HUES64 (cell line): ENCODE measurements around the gene MTX3.
A peak's percentile ranks its signal among the peaks of the same experiment; 100 is the strongest.

Experiments
- H3K27ac ChIP-seq: 2 replicates; pipeline ENCODE4 v1.7.0; 2013; ENCODE audit warnings: low read depth, low read length, inconsistent platforms
- H3K27me3 ChIP-seq: 2 replicates; pipeline ENCODE4 v1.6.1; 2013; ENCODE audit warnings: mild to moderate bottlenecking, low read length; ENCODE audit not compliant: insufficient read depth
- H3K36me3 ChIP-seq: 2 replicates; pipeline ENCODE4 v1.6.1; 2013; ENCODE audit warnings: mild to moderate bottlenecking, low read length; ENCODE audit not compliant: insufficient read depth
- H3K4me1 ChIP-seq: 2 replicates; pipeline ENCODE4 v1.6.1; 2013; ENCODE audit warnings: mild to moderate bottlenecking, low read length, moderate library complexity; ENCODE audit not compliant: insufficient read depth
- H3K4me3 ChIP-seq: 2 replicates; pipeline ENCODE4 v1.5.1; 2013; ENCODE audit warnings: mild to moderate bottlenecking, low read length, moderate library complexity
- H3K9ac ChIP-seq: 2 replicates; pipeline ENCODE4 v1.6.1; 2013; ENCODE audit warnings: mild to moderate bottlenecking, low read depth, low read length
- H3K9me3 ChIP-seq: 2 replicates; pipeline ENCODE4 v1.6.1; 2013; ENCODE audit warnings: low read depth, low read length; ENCODE audit not compliant: insufficient read depth
- WGBS: fragments of 150-250, 120-280 bp; methylation state at CpG from one replicate; pipeline ENCODE4 v1.1.7; 2013; ENCODE audit warnings: missing lambda C conversion rate; 5-methylcytosine and 5-hydroxymethylcytosine counted together

Gene MTX3

DNA sequence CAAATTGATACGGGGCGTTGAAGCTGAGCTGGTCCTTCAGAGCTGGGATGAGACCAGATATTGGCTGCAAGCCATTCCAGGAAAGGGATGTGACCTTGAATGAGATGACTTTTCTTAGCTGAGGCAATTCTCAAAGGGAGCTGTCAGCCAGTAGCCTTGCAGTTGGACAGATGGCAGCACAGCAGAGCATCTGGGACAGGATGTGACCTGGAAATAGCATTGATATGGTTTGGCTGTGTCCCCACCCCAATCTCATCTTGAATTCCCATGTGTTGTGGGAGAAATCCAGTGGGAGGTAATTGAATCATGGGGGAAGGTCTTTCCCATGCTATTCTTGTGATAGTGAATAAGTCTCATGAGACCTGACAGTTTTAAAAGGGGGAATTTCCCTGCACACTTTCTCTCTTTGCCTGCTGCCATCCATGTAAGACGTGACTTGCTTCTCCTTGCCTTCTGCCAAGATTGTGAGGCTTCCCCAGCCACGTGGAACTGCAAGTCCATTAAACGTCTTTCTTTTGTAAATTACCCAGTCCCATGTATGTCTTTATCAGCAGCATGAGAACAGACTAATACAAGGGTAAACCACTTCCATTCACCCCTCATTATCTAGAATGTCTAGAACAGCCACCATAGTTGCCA lies 19.8 kb upstream of the MTX3 start:
- Histone ChIP-seq H3K27ac (no peak overlapping the region), H3K9ac (no peak overlapping the region), H3K27me3 (no peaks in the 10 kb centered on the region), H3K9me3 (no peaks in the 10 kb centered on the region), H3K4me1 (no peaks in the 10 kb centered on the region), H3K4me3 (no peak overlapping the region), H3K36me3 (no peaks in the 10 kb centered on the region)
- 82% methylated on average over 5 of the region's 5 CpGs for WGBS

DNA sequence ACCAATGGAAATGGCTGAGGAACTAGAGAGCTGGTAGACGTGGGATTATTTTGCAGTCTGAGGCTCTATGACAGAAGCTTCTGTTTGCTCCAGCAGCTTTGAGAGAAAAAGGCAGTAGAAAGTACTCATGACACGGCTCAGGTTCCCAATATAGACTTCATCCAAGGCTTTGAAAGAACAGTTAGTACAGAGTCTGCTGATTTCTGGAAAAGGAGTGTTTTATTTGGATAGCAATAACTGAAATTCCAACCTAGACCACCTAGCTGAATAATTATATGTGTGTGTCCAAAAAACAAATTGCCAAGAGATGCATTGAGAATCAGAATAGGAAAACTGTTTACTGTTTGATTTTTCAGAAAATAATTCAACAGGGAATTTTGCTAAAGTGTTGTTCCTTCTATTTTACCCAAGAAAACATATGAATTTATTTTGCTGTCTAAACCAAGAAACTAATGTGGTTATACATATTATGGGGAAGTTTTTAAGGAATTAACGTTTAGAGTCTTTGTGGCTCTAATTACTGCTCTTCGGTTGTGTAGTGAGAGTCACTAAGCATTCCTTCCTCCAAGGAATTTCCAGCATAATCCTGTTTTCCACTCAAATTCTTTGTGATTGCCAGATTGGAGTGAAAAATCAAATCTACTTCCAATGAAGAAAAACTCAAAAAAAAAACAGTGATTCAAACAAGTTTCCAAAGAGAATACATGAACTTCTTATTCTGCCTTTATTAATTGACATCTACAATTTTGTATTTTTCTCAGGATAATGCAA lies 18.1 kb upstream of the MTX3 start:
- Histone ChIP-seq H3K9ac (no peak overlapping the region), H3K9me3 (no peaks in the 10 kb centered on the region), H3K36me3 (no peaks in the 10 kb centered on the region), H3K4me3 (no peak overlapping the region), H3K27ac (no peak overlapping the region), H3K27me3 (no peaks in the 10 kb centered on the region), H3K4me1 (peaks cover 3% of the 10 kb centered on the region; the same call in 1 of the 2 replicates)
- WGBS: 83% methylated on average over 4 of the region's 4 CpGs

DNA sequence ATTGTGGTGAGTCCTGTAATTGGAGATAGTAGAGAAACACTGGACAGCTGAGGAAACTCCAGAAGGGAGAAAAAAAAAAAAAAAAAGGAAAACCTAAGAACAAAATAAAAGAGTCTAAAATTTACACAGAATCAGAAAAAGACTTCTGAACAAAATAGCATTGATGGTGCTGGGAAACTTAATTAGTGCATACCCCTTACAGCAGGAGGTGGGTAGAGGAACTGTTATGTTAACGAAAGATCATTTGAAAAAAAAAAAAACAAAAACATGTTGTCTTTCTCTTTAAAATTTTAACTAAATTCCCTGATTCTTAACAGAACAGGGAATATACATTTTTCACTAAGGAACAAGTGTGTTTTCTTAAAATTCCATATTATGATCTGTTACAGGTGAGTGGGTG lies 11.6 kb upstream of the MTX3 start:
- Histone ChIP-seq H3K4me3 (peak overlapping the region; percentile 11; the same call in 1 of the 2 replicates), H3K27me3 (no peaks in the 10 kb centered on the region), H3K9me3 (no peaks in the 10 kb centered on the region), H3K27ac (peak overlapping the region; percentile 28; the same call in 1 of the 2 replicates), H3K9ac (no peak overlapping the region), H3K4me1 (peaks cover 36% of the 10 kb centered on the region), H3K36me3 (no peaks in the 10 kb centered on the region)
- WGBS: no CpG with 5 or more reads among the region's 1 CpG

DNA sequence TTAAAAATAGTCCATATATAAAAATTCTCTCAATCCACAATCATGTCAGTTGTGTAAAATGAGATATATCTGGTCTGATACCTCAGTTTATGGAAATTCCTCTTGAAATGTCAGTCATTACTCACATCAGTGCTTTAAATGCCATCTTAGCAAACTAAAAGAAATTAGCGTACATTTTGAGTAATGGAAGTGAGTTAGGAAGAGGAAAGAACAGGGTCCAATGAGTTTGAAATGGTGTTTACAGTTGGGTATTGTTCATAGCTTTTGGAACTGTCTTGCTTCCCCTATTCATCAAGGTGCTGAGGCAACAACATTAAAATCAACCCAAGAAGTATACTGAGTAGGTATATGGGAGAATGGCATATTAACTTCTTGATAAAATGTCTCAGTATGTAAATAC lies 8.7 kb upstream of the MTX3 start:
- peaks cover 36% of the 10 kb centered on the region for H3K4me1 ChIP-seq
- no peaks in the 10 kb centered on the region for H3K27me3 ChIP-seq
- H3K9ac ChIP-seq: no peak overlapping the region
- H3K36me3 ChIP-seq: no peaks in the 10 kb centered on the region
- WGBS: 93% methylated on average over 1 of the region's 1 CpG
- H3K9me3 ChIP-seq: no peaks in the 10 kb centered on the region
- no peak overlapping the region for H3K27ac ChIP-seq
- no peak overlapping the region for H3K4me3 ChIP-seq

DNA sequence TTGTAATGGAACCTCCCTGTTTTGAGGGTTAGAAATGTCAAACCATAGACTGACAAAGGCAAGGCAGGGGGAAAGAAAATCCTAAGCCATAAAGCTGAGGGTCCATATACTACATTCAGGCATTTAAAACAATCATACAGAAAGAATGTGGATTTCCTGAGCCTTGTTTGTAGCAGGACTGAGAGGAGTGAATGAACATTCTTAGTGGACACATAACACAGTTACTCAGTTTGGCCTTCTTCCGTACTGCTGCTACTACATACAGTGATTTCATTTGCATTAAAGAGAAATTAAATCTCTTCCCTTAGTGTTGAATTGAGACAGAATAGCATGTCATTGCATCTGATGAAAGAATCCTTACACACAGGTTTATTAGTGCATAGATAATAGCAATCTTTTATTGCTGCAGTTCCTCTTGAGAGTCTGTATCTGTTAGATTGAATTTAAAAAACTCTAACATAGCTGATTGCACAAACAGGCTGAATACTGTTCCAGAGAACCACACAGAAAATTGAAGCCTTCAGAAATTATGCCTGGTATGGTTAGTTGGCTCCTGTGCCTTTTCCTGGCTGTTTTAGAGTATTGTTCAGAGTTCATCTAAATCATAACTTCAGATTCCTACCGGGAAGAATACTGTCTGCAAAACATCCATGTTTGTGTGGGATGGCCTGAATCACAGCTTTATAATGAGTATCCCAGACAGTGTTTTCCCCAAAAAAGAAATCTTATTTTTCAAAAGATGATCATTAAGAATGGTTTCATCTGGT lies 2.0 kb upstream of the MTX3 start:
- Histone ChIP-seq H3K9me3 (no peaks in the 10 kb centered on the region), H3K4me3 (no peak overlapping the region), H3K36me3 (peaks cover 15% of the 10 kb centered on the region), H3K9ac (no peak overlapping the region), H3K27me3 (no peaks in the 10 kb centered on the region), H3K4me1 (peaks cover 6% of the 10 kb centered on the region; the same call in 1 of the 2 replicates), H3K27ac (no peak overlapping the region)
- WGBS: 100% methylated on average over 2 of the region's 2 CpGs

DNA sequence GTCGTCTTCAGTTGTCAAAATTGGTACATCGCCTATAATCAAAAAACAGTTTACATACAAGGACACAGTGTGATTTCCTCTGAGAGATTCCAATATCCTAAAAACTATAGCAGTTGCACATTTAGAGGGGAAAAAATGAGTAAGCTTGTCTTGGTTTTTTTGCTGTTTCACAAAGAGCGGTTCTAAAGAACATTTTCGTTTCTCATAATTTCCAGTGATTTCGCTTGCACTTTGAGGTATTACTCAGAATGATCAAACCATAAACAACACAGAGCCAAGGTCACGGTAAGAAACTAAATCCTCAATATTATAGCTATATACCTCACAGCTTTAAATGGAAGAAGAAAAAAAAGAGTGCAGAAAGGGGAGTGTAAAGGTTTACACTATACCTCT lies 861 bp downstream of the MTX3 start:
- peak overlapping the region; percentile 95 for H3K27ac ChIP-seq
- 69% methylated on average over 6 of the region's 6 CpGs for WGBS
- H3K4me3 ChIP-seq: peak overlapping the region; percentile 79

DNA sequence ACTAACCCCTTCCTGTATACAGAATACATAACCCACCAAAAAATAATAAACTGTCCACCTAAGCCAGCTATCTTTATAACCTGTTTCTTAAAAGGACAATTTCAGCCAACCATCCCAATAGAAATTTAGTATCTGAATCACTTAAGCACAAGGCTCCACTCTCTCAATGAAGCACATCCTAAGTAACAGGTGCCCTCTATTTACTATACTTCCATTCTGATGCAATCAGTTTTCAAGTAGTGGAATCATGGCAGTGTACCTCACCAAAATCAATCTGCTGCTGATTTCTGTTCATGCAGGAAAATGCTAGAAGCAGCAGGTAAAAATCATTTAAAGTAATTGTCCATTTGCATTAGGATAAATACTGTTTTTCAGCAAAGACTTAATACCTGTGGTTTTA lies 4.8 kb downstream of the MTX3 start:
- H3K4me3 ChIP-seq: no peak overlapping the region
- no peak overlapping the region for H3K27ac ChIP-seq
- H3K9me3 ChIP-seq: no peaks in the 10 kb centered on the region
- no peak overlapping the region for H3K9ac ChIP-seq
- peaks cover 8% of the 10 kb centered on the region for H3K4me1 ChIP-seq
- no peaks in the 10 kb centered on the region for H3K27me3 ChIP-seq
- H3K36me3 ChIP-seq: peaks cover 81% of the 10 kb centered on the region

More for the DNA sequence above, 861 bp downstream of the MTX3 start:
- H3K36me3 ChIP-seq: peaks cover 43% of the 10 kb centered on the region
- no peaks in the 10 kb centered on the region for H3K9me3 ChIP-seq
- H3K9ac ChIP-seq: peak overlapping the region; percentile 89
- H3K27me3 ChIP-seq: no peaks in the 10 kb centered on the region
- H3K4me1 ChIP-seq: peaks cover 6% of the 10 kb centered on the region; the same call in 1 of the 2 replicates

DNA sequence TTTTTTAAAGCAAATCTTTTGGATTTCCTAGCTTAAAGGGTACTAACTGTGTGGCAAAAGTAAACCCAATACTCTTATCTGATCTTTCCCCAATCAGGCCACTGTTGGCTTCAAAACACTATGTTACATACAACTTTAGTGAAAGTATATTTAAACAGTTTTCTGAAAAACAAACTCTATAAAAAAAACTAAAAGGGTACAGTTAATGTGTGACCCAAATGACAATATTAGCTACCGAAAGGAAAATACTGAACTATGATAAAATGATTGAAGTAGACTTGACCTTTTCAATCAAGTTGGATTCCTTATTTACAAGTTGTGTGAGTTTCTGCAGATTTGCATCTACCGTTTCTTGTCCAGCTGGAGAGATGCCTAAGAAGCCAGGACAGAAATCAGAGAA lies 5.8 kb downstream of the MTX3 start:
- Histone ChIP-seq H3K4me1 (peaks cover 8% of the 10 kb centered on the region), H3K27ac (no peak overlapping the region), H3K9me3 (no peaks in the 10 kb centered on the region), H3K27me3 (no peaks in the 10 kb centered on the region), H3K4me3 (no peak overlapping the region), H3K36me3 (peaks cover 90% of the 10 kb centered on the region), H3K9ac (no peak overlapping the region)
- WGBS: 99% methylated on average over 2 of the region's 2 CpGs

DNA sequence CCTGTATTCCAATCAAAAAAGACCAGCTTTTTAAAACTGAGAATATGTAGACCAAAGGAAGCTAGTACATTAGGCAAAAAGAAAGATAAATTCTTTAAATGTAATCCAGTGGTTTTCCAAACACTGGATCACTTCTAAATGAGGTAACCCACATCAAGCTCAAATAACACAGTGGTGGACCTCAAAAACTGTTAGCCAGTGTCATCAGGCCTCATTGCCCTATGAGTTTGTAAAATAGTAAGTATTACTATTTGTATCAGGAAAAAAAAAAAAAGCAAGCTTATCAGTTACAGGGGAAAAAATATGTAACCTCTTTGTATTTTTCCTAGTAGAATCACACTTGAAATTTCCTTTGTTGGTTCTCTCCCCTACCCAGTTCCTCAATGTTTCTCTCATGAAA lies 6.7 kb downstream of the MTX3 start:
- H3K27me3 ChIP-seq: no peaks in the 10 kb centered on the region
- no peak overlapping the region for H3K4me3 ChIP-seq
- peaks cover 8% of the 10 kb centered on the region; the same call in 1 of the 2 replicates for H3K4me1 ChIP-seq
- peaks cover 97% of the 10 kb centered on the region for H3K36me3 ChIP-seq
- no peak overlapping the region for H3K9ac ChIP-seq
- no peaks in the 10 kb centered on the region for H3K9me3 ChIP-seq
- H3K27ac ChIP-seq: no peak overlapping the region

DNA sequence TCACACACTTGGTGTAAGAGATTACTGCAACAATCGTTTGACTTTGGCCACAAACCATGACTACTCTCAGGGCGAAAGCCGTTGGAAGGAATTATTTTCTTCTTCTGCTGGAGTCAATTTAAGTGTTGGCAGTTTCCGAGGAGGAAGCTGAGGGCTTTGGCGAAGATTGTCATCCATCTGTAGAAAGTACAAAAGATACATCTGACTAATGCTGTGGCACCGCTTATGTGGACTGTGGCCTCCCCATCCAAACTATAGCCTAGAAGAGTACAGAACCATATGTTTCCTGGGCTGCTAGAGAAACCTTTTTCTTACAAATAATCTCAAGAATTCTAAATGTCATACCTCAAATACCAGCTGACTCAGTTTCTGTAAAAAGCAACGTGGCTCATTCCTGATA lies 7.4 kb downstream of the MTX3 start:
- H3K27ac ChIP-seq: no peak overlapping the region
- H3K9me3 ChIP-seq: no peaks in the 10 kb centered on the region
- WGBS: 94% methylated on average over 7 of the region's 7 CpGs
- peaks cover 8% of the 10 kb centered on the region; the same call in 1 of the 2 replicates for H3K4me1 ChIP-seq
- no peaks in the 10 kb centered on the region for H3K27me3 ChIP-seq
- no peak overlapping the region for H3K4me3 ChIP-seq
- no peak overlapping the region for H3K9ac ChIP-seq
- peaks cover 97% of the 10 kb centered on the region for H3K36me3 ChIP-seq

DNA sequence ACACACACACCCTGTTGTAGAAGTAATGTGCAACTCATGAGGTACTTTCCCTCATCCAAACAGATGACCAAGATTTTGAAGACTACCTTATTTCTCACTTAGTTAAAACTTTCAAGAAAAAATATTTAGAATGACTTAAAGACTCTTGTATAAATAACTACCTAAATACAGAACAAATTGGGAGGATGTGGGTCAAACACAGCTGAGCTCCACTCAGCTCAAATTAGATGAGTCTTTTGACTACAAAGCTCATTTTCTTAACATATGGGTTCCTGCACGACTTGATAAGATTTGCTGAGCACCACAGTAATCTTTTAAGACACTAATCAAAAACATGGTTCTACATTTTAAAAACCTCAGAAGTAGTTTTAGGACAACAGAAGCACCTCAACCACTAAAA lies 8.9 kb downstream of the MTX3 start:
- WGBS: 92% methylated on average over 1 of the region's 1 CpG
- Histone ChIP-seq H3K9ac (no peak overlapping the region), H3K27ac (no peak overlapping the region), H3K36me3 (peaks cover 98% of the 10 kb centered on the region), H3K9me3 (no peaks in the 10 kb centered on the region), H3K4me1 (peaks cover 8% of the 10 kb centered on the region; the same call in 1 of the 2 replicates), H3K27me3 (no peaks in the 10 kb centered on the region), H3K4me3 (no peak overlapping the region)
